Mesendoderm (in vitro differentiated cells): ENCODE measurements around the gene HSF5.

Experiments used
- DNase-seq: peaks from one replicate; pipeline ENCODE4 v3.0.0; 2013
- H2AK5ac ChIP-seq: 2 replicates; pipeline ENCODE4 v1.6.1; 2013; ENCODE audit warnings: low read length, inconsistent platforms
- H2BK120ac ChIP-seq: 2 replicates; pipeline ENCODE4 v1.6.1; 2013; ENCODE audit warnings: low read depth, mild to moderate bottlenecking, low read length, moderate library complexity, mixed read lengths
- H2BK15ac ChIP-seq: replicated peaks from 2 replicates; pipeline ENCODE4 v1.6.1; 2013; ENCODE audit warnings: low read depth, mild to moderate bottlenecking, moderate library complexity
- H2BK5ac ChIP-seq: 2 replicates; pipeline ENCODE4 v1.6.1; 2013; ENCODE audit warnings: low read length, inconsistent platforms
- H3K18ac ChIP-seq: 2 replicates; pipeline ENCODE4 v1.6.1; 2013; ENCODE audit warnings: mild to moderate bottlenecking, low read length, mixed read lengths
- H3K23ac ChIP-seq: one replicate; pipeline ENCODE4 v1.6.1; 2013; ENCODE audit warnings: low read length
- H3K27ac ChIP-seq: 2 replicates; pipeline ENCODE4 v1.5.1; 2013; ENCODE audit warnings: low read depth, mild to moderate bottlenecking, inconsistent platforms, low read length, moderate library complexity
- H3K27me3 ChIP-seq: 2 replicates; pipeline ENCODE4 v1.6.1; 2013; ENCODE audit warnings: low read length, control low read depth, mild to moderate bottlenecking, inconsistent platforms; ENCODE audit not compliant: insufficient read depth, poor library complexity
- H3K36me3 ChIP-seq: 2 replicates; pipeline ENCODE4 v1.6.1; 2013; ENCODE audit warnings: low read length, inconsistent platforms; ENCODE audit not compliant: control insufficient read depth, insufficient read depth
- H3K4ac ChIP-seq: one replicate; pipeline ENCODE4 v1.6.1; 2013; ENCODE audit warnings: low read depth, mild to moderate bottlenecking, low read length, moderate library complexity
- H3K4me1 ChIP-seq: 2 replicates; pipeline ENCODE4 v1.6.1; 2013; ENCODE audit warnings: low read depth, low read length, inconsistent platforms; ENCODE audit not compliant: control insufficient read depth
- H3K4me2 ChIP-seq: 2 replicates; pipeline ENCODE4 v1.6.1; 2013; ENCODE audit warnings: low read length
- H3K4me3 ChIP-seq: 2 replicates; pipeline ENCODE4 v1.5.1; 2013; ENCODE audit warnings: mild to moderate bottlenecking, low read length
- H3K56ac ChIP-seq: one replicate; pipeline ENCODE4 v1.6.1; 2013; ENCODE audit warnings: low read length
- H3K79me1 ChIP-seq: 2 replicates; pipeline ENCODE4 v1.6.1; 2013; ENCODE audit warnings: low read length, inconsistent platforms
- H3K79me2 ChIP-seq: 2 replicates; pipeline ENCODE4 v1.6.1; 2013; ENCODE audit warnings: mild to moderate bottlenecking, low read length; ENCODE audit not compliant: control insufficient read depth, insufficient read depth
- H3K9ac ChIP-seq: 2 replicates; pipeline ENCODE4 v1.6.1; 2013; ENCODE audit warnings: low read length, inconsistent platforms
- H4K5ac ChIP-seq: one replicate; pipeline ENCODE4 v1.6.1; 2013; ENCODE audit warnings: low read length
- H4K8ac ChIP-seq: one replicate; pipeline ENCODE4 v1.6.1; 2013; ENCODE audit warnings: low read depth, mild to moderate bottlenecking, control low read depth, low read length, moderate library complexity
- WGBS: extraction: QIAGEN DNeasy Blood & Tissue Kit; methylation state at CpG from one replicate; pipeline ENCODE4 v1.1.7; 2013; ENCODE audit warnings: low lambda C conversion rate, missing lambda C conversion rate; ENCODE audit not compliant: insufficient coverage; ENCODE audit errors: extremely low coverage; 5-methylcytosine and 5-hydroxymethylcytosine counted together

Gene HSF5

GRCh38 chr17:58385359-58385899 lies 102.8 kb downstream of the HSF5 start:
- no CpG with 5 or more reads among the region's 4 CpGs for WGBS
- Histone ChIP-seq H2BK120ac (no peak overlapping the region), H4K8ac (peak overlapping the region; percentile 39), H3K56ac (no peak overlapping the region), H3K36me3 (no peaks in the 10 kb centered on the region), H3K27ac (no peak overlapping the region), H2AK5ac (no peak overlapping the region), H3K4me2 (no peak overlapping the region), H3K27me3 (no peaks in the 10 kb centered on the region), H3K4me3 (no peak overlapping the region), H3K4ac (no peak overlapping the region), H3K23ac (no peak overlapping the region), H3K4me1 (peaks cover 8% of the 10 kb centered on the region), H3K18ac (no peak overlapping the region), H3K79me2 (no peaks in the 10 kb centered on the region), H3K9ac (no peak overlapping the region), H4K5ac (no peak overlapping the region), H2BK5ac (no peak overlapping the region), H2BK15ac (no peak overlapping the region), H3K79me1 (no peaks in the 10 kb centered on the region)
- DNase-seq, result no peak

GRCh38 chr17:58384897-58385296 lies 103.3 kb downstream of the HSF5 start:
- H3K56ac ChIP-seq, result no peak overlapping the region
- H3K27ac ChIP-seq, result no peak overlapping the region
- H3K4me2 ChIP-seq, result no peak overlapping the region

GRCh38 chr17:58383892-58384462 lies 104.2 kb downstream of the HSF5 start:
- Histone ChIP-seq H3K27me3 (no peaks in the 10 kb centered on the region), H2BK15ac (no peak overlapping the region), H3K18ac (no peak overlapping the region), H2BK5ac (no peak overlapping the region), H3K36me3 (no peaks in the 10 kb centered on the region), H2AK5ac (no peak overlapping the region), H2BK120ac (no peak overlapping the region), H3K23ac (no peak overlapping the region), H3K4me1 (peaks cover 13% of the 10 kb centered on the region), H3K4me2 (no peak overlapping the region), H3K27ac (no peak overlapping the region), H4K8ac (no peak overlapping the region), H3K56ac (no peak overlapping the region), H3K79me1 (no peaks in the 10 kb centered on the region), H4K5ac (no peak overlapping the region), H3K4ac (no peak overlapping the region), H3K79me2 (no peaks in the 10 kb centered on the region), H3K4me3 (no peak overlapping the region), H3K9ac (no peak overlapping the region)
- no CpG with 5 or more reads among the region's 4 CpGs for WGBS
- peak; percentile 22 for DNase-seq

More at GRCh38 chr17:58384897-58385296, 103.3 kb downstream of the HSF5 start:
- Histone ChIP-seq H4K5ac (no peak overlapping the region), H3K79me2 (no peaks in the 10 kb centered on the region), H3K4me3 (no peak overlapping the region), H2BK120ac (no peak overlapping the region), H3K4me1 (peaks cover 8% of the 10 kb centered on the region), H3K79me1 (no peaks in the 10 kb centered on the region), H3K36me3 (no peaks in the 10 kb centered on the region), H3K18ac (no peak overlapping the region), H2BK15ac (no peak overlapping the region), H2AK5ac (no peak overlapping the region), H3K4ac (no peak overlapping the region), H4K8ac (no peak overlapping the region), H3K27me3 (no peaks in the 10 kb centered on the region), H2BK5ac (no peak overlapping the region), H3K23ac (no peak overlapping the region), H3K9ac (no peak overlapping the region)
- no peak for DNase-seq
- no CpG with 5 or more reads among the region's 3 CpGs for WGBS

- H4K5ac ChIP-seq, result no peak overlapping the region
- no peak overlapping the region for H3K23ac ChIP-seq
- H2BK120ac ChIP-seq, result no peak overlapping the region
- WGBS, result no CpG with 5 or more reads among the region's 1 CpG
- H3K56ac ChIP-seq, result no peak overlapping the region
- no peaks in the 10 kb centered on the region for H3K27me3 ChIP-seq
- no peaks in the 10 kb centered on the region for H3K79me1 ChIP-seq
- H3K4ac ChIP-seq, result no peak overlapping the region
- no peak overlapping the region for H3K18ac ChIP-seq
- H2BK15ac ChIP-seq, result no peak overlapping the region
- no peak overlapping the region for H2AK5ac ChIP-seq
- H4K8ac ChIP-seq, result no peak overlapping the region
- H3K36me3 ChIP-seq, result no peaks in the 10 kb centered on the region
- H2BK5ac ChIP-seq, result no peak overlapping the region
- H3K79me2 ChIP-seq, result no peaks in the 10 kb centered on the region
- H3K9ac ChIP-seq, result no peak overlapping the region
- no peak overlapping the region for H3K4me2 ChIP-seq
- peaks cover 9% of the 10 kb centered on the region for H3K4me1 ChIP-seq
- no peak for DNase-seq
- no peak overlapping the region for H3K4me3 ChIP-seq
- H3K27ac ChIP-seq, result no peak overlapping the region
Measured at GRCh38 chr17:58382872-58383242, 105.4 kb downstream of the HSF5 start.

- no peak overlapping the region for H2BK5ac ChIP-seq
- no peak overlapping the region for H2AK5ac ChIP-seq
- H3K4ac ChIP-seq, result no peak overlapping the region
- no peak overlapping the region for H2BK120ac ChIP-seq
- H3K4me3 ChIP-seq, result no peak overlapping the region
- no peak overlapping the region for H3K23ac ChIP-seq
- no peak overlapping the region for H3K18ac ChIP-seq
- H3K79me1 ChIP-seq, result no peaks in the 10 kb centered on the region
- no peaks in the 10 kb centered on the region for H3K27me3 ChIP-seq
- H2BK15ac ChIP-seq, result no peak overlapping the region
- H4K5ac ChIP-seq, result no peak overlapping the region
- no peaks in the 10 kb centered on the region for H3K79me2 ChIP-seq
- H3K4me2 ChIP-seq, result no peak overlapping the region
- DNase-seq, result no peak
- peaks cover 9% of the 10 kb centered on the region for H3K4me1 ChIP-seq
- no peak overlapping the region for H3K9ac ChIP-seq
- H4K8ac ChIP-seq, result no peak overlapping the region
- WGBS, result no CpG with 5 or more reads among the region's 4 CpGs
- H3K36me3 ChIP-seq, result no peaks in the 10 kb centered on the region
- no peak overlapping the region for H3K56ac ChIP-seq
- no peak overlapping the region for H3K27ac ChIP-seq
Measured at GRCh38 chr17:58382108-58382871, 105.9 kb downstream of the HSF5 start.
